Right lobe of liver (tissue), 4 donors: Measurements from ENCODE around the gene BOC.

Source experiments
- POLR2A ChIP-seq: fragments of 450-650 bp; IDR thresholded peaks from one replicate; pipeline ENCODE4 v1.6.1; 2017; ENCODE audit warnings: antibody characterized with exemption, mild to moderate bottlenecking
- TF ChIP-seq, protein P1 (sequence below), 4 donors: fragments of 200-600 bp in 3 of 4; fragments of 450-650 bp in 1 of 4; IDR thresholded peaks; one replicate each; pipeline versions ENCODE4 v1.5.1 to v1.8.0; 2016 to 2022; ENCODE audit warnings: antibody characterized with exemption in 4 of 4, mild to moderate bottlenecking in 2 of 4
- donor health status: DM: no; HTN: no; CAD: no.
- donor health status: DM: no; HTN: no; CAD: no.
- donor health status: DM: no; HTN: yes; CAD: no.

DNA sequence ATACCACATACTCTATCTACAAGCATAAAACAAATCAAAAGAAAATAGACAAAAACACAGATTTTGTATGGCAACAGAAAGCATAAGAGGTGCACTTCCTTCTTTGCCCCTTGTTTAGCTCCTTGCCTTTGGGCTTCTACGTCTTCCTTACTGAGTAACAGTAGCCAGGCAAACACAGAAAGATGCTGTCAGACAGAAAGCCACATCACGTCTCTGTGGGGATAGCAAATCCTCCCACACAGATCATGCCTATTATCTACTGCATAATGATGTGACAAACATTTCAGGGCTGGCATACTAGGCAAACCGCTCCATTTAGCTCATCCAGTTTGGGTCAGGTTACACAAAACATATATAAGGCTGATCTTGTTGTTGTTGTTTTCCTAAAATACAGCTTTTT, 92.7 kb downstream of the BOC start:
- no peak for TF ChIP-seq POLR2A
- TF ChIP-seq, protein P1, sequence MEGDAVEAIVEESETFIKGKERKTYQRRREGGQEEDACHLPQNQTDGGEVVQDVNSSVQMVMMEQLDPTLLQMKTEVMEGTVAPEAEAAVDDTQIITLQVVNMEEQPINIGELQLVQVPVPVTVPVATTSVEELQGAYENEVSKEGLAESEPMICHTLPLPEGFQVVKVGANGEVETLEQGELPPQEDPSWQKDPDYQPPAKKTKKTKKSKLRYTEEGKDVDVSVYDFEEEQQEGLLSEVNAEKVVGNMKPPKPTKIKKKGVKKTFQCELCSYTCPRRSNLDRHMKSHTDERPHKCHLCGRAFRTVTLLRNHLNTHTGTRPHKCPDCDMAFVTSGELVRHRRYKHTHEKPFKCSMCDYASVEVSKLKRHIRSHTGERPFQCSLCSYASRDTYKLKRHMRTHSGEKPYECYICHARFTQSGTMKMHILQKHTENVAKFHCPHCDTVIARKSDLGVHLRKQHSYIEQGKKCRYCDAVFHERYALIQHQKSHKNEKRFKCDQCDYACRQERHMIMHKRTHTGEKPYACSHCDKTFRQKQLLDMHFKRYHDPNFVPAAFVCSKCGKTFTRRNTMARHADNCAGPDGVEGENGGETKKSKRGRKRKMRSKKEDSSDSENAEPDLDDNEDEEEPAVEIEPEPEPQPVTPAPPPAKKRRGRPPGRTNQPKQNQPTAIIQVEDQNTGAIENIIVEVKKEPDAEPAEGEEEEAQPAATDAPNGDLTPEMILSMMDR (IDR thresholded peaks at IDR 0.05) = no peak
